SKM-1 (cell line): ENCODE data around the gene ZNF318.
"Not testable (repeated sequence)": the region's sequence is repeated elsewhere in the genome, so short reads cannot be mapped to it uniquely, and the experiment has no call there.

Source experiments
- DNase-seq: peaks from one replicate; lab custom pipeline; 2025; ENCODE audit not compliant: unreplicated experiment; lab: John Stamatoyannopoulos, UW

The ZNF318 gene

GRCh38 chr6:43390753-43391439 is 21.4 kb upstream of the ZNF318 start:
- not testable (repeated sequence) for DNase-seq

GRCh38 chr6:43389730-43390295 is 20.4 kb upstream of the ZNF318 start:
- no peak for DNase-seq

- no peak for DNase-seq
Observed at GRCh38 chr6:43386492-43386891, 17.0 kb upstream of the ZNF318 start.

GRCh38 chr6:43383021-43383667 is 13.7 kb upstream of the ZNF318 start:
- no peak for DNase-seq

- DNase-seq: not testable (repeated sequence)
Observed at GRCh38 chr6:43380858-43381257, 11.4 kb upstream of the ZNF318 start.

- no peak for DNase-seq
Observed at GRCh38 chr6:43378631-43379030, 9.2 kb upstream of the ZNF318 start.

- DNase-seq: no peak
Observed at GRCh38 chr6:43377710-43378229, 8.3 kb upstream of the ZNF318 start.

GRCh38 chr6:43376551-43376981 is 7.1 kb upstream of the ZNF318 start:
- DNase-seq: no peak

GRCh38 chr6:43375693-43376092 is 6.2 kb upstream of the ZNF318 start:
- DNase-seq: no peak

- no peak for DNase-seq
Observed at GRCh38 chr6:43373252-43373875, 3.9 kb upstream of the ZNF318 start.

GRCh38 chr6:43370003-43370580 is 645 bp upstream of the ZNF318 start:
- not testable (repeated sequence) for DNase-seq

- no peak for DNase-seq
Observed at GRCh38 chr6:43368259-43369160, 937 bp downstream of the ZNF318 start.

GRCh38 chr6:43367245-43367984 is 2.0 kb downstream of the ZNF318 start:
- no peak for DNase-seq

- DNase-seq: no peak
Observed at GRCh38 chr6:43361269-43361668, 8.2 kb downstream of the ZNF318 start.

- DNase-seq: no peak
Observed at GRCh38 chr6:43359831-43360230, 9.6 kb downstream of the ZNF318 start.

GRCh38 chr6:43359381-43359780 is 10.1 kb downstream of the ZNF318 start:
- DNase-seq: no peak

GRCh38 chr6:43355862-43356590 is 13.4 kb downstream of the ZNF318 start:
- no peak for DNase-seq

GRCh38 chr6:43351951-43352350 is 17.5 kb downstream of the ZNF318 start:
- not testable (repeated sequence) for DNase-seq

- no peak for DNase-seq
Observed at GRCh38 chr6:43347444-43347843, 22.0 kb downstream of the ZNF318 start.
